ENCODE measurements around the gene LHFPL3. TPM values are rescaled to one million over a fixed set of nuclear protein-coding genes. Genes with fewer than 3 reads are reported as not detected.

Gene LHFPL3
- total and polyA plus RNA-seq, 9 of the 15 experiments (the other 6 are each of a cell fraction or from before 2014, with no cell fraction given): 0.21 to 0.52 TPM; not detected in 7

DNA sequence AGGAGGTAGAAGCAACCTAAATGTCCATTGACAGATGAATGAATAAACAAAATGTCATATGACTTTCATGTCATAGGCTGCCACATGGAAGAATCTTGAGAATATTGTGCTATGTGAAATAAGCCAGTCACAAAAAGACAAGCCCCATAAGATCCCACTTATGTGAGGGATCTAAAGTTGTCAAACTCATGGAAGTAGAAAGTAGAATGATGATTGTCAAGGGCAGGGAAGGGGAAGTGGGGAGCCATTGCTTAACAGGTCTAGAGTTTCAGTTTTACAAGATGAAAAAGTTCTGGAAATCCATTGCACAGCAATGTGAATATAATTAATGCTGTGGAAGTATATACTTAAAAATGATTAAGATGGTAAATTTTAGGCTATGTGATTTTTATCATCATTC, 456.3 kb downstream of the LHFPL3 start:
- Histone ChIP-seq H3K27me3 (ENCODE audit: control insufficient read depth in 2 of 2, insufficient read depth in 2 of 2, low read length in 2 of 2) (peaks cover 0 to 2% of the 10 kb centered on the region in 2 experiments; a peak in 4 of 5 replicates), H3K36me3 (ENCODE audit: control insufficient read depth, insufficient read depth, low read length) (no peaks in the 10 kb centered on the region), H2AFZ (ENCODE audit: low read depth, low read length) (no peak overlapping the region), H3K9me1 (ENCODE audit: control insufficient read depth, insufficient read depth, low read length) (no peaks in the 10 kb centered on the region), H3K79me2 (ENCODE audit: control insufficient read depth, insufficient read depth, low read length) (no peaks in the 10 kb centered on the region), H3K9me3 (replicated peaks; ENCODE audit: control insufficient read depth, insufficient read depth, low read depth, low read length) (no peaks in the 10 kb centered on the region), H3K4me3 (no peak overlapping the region), H3K4me2 (ENCODE audit: insufficient read depth, low read length) (no peak overlapping the region), H3K9ac (ENCODE audit: insufficient read depth in 1 of 2, low read depth in 2 of 2, low read length in 2 of 2) (no peak overlapping the region), H4K20me1 (replicated peaks; ENCODE audit: control insufficient read depth, insufficient read depth, low read length) (no peaks in the 10 kb centered on the region), H3K27ac (ENCODE audit: extremely low read depth, low read depth, low read length) (no peak overlapping the region), H3K4me1 (replicated peaks in 1 of 2; ENCODE audit: control insufficient read depth in 2 of 2, insufficient read depth in 2 of 2, low read length in 2 of 2) (no peaks in the 10 kb centered on the region)
- DNase-seq (ENCODE audit: extremely low read depth in 1 of 4, low spot score in 3 of 4): no peak
- ATAC-seq: no peak
- no peak for FAIRE-seq
- BruUV-seq (replicated peaks): no TSS peak
- in situ Hi-C loops (cut with MboI) (no loop called here), intact Hi-C loops (cut with micrococcal nuclease) (no loop called here)
- CTCF ChIA-PET (ENCODE audit: low intra/inter-chr PET ratio): no interaction called here
- POLR2A ChIA-PET: interaction anchor here (0.6 kb wide), 1 partner anchor 361 kb away, joined by 3 read pairs; no protein-coding TSS in a partner anchor
- TF ChIP-seq MAFG (tag; conservative IDR thresholded peaks at IDR 0.05) (no peak), CBX2 (IDR thresholded peaks at IDR 0.05; ENCODE audit: insufficient read depth, low read length, poor library complexity, severe bottlenecking) (no peak), RB1 (IDR thresholded peaks at IDR 0.05; ENCODE audit: low read depth) (no peak), ZNF551 (CRISPR knock-in tag; IDR thresholded peaks at IDR 0.05) (no peak), CHAMP1 (IDR thresholded peaks at IDR 0.05) (no peak), CUX1 (CRISPR knock-in tag; IDR thresholded peaks at IDR 0.05) (no peak), MBD2 (IDR thresholded peaks at IDR 0.05; ENCODE audit: borderline replicate concordance, low read depth) (no peak)
- TF ChIP-seq, protein P1, sequence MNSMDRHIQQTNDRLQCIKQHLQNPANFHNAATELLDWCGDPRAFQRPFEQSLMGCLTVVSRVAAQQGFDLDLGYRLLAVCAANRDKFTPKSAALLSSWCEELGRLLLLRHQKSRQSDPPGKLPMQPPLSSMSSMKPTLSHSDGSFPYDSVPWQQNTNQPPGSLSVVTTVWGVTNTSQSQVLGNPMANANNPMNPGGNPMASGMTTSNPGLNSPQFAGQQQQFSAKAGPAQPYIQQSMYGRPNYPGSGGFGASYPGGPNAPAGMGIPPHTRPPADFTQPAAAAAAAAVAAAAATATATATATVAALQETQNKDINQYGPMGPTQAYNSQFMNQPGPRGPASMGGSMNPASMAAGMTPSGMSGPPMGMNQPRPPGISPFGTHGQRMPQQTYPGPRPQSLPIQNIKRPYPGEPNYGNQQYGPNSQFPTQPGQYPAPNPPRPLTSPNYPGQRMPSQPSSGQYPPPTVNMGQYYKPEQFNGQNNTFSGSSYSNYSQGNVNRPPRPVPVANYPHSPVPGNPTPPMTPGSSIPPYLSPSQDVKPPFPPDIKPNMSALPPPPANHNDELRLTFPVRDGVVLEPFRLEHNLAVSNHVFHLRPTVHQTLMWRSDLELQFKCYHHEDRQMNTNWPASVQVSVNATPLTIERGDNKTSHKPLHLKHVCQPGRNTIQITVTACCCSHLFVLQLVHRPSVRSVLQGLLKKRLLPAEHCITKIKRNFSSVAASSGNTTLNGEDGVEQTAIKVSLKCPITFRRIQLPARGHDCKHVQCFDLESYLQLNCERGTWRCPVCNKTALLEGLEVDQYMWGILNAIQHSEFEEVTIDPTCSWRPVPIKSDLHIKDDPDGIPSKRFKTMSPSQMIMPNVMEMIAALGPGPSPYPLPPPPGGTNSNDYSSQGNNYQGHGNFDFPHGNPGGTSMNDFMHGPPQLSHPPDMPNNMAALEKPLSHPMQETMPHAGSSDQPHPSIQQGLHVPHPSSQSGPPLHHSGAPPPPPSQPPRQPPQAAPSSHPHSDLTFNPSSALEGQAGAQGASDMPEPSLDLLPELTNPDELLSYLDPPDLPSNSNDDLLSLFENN (IDR thresholded peaks at IDR 0.05; ENCODE audit: low read depth in 2 of 2, low read length in 2 of 2): no peak
- TF ChIP-seq, protein P2, sequence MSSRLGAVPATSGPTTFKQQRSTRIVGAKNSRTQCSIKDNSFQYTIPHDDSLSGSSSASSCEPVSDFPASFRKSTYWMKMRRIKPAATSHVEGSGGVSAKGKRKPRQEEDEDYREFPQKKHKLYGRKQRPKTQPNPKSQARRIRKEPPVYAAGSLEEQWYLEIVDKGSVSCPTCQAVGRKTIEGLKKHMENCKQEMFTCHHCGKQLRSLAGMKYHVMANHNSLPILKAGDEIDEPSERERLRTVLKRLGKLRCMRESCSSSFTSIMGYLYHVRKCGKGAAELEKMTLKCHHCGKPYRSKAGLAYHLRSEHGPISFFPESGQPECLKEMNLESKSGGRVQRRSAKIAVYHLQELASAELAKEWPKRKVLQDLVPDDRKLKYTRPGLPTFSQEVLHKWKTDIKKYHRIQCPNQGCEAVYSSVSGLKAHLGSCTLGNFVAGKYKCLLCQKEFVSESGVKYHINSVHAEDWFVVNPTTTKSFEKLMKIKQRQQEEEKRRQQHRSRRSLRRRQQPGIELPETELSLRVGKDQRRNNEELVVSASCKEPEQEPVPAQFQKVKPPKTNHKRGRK (tag; IDR thresholded peaks at IDR 0.05): no peak

Data from K562 (cell line).